GM23248 (cell line): ENCODE measurements around the gene GAD2. TPM values are rescaled to one million over a fixed set of nuclear protein-coding genes. Genes with fewer than 3 reads are reported as not detected.

Experiments
- DNase-seq: peaks from one replicate; pipeline ENCODE4 v3.0.0-alpha.2; 2015
- H2AFZ ChIP-seq: fragments of 200-600 bp; sonication (generic); 2 replicates; pipeline ENCODE4 v1.6.1; 2016; ENCODE audit warnings: antibody characterized with exemption
- H3F3A ChIP-seq: fragments of 200-600 bp; sonication (generic); 2 replicates; pipeline ENCODE4 v1.6.1; 2016; ENCODE audit warnings: mild to moderate bottlenecking, antibody characterized with exemption, mixed run types; ENCODE audit not compliant: insufficient read depth
- H3K27ac ChIP-seq: fragments of 200-600 bp; sonication (generic); 2 replicates; pipeline ENCODE4 v1.5.1; 2016; ENCODE audit warnings: mild to moderate bottlenecking
- H3K27me3 ChIP-seq: fragments of 200-600 bp; sonication (generic); replicated peaks from 2 replicates; pipeline ENCODE4 v1.6.1; 2016; ENCODE audit warnings: mild to moderate bottlenecking; ENCODE audit not compliant: insufficient read depth
- H3K36me3 ChIP-seq: fragments of 200-600 bp; sonication (generic); 2 replicates; pipeline ENCODE4 v1.6.1; 2016; ENCODE audit warnings: low read depth, mild to moderate bottlenecking
- H3K4me1 ChIP-seq: fragments of 200-600 bp; sonication (generic); 2 replicates; pipeline ENCODE4 v1.6.1; 2016; ENCODE audit warnings: mild to moderate bottlenecking; ENCODE audit not compliant: insufficient read depth
- H3K4me2 ChIP-seq: fragments of 200-600 bp; sonication (generic); one replicate; pipeline ENCODE4 v1.6.1; 2016; ENCODE audit warnings: mild to moderate bottlenecking; ENCODE audit not compliant: unreplicated experiment
- H3K4me3 ChIP-seq: fragments of 200-600 bp; sonication (generic); 2 replicates; pipeline ENCODE4 v1.5.1; 2016; ENCODE audit warnings: mild to moderate bottlenecking
- H3K79me2 ChIP-seq: fragments of 200-600 bp; sonication (generic); 2 replicates; pipeline ENCODE4 v1.6.1; 2016; ENCODE audit warnings: mild to moderate bottlenecking; ENCODE audit not compliant: insufficient read depth
- H3K9ac ChIP-seq: fragments of 200-600 bp; sonication (generic); 2 replicates; pipeline ENCODE4 v1.6.1; 2016; ENCODE audit warnings: mild to moderate bottlenecking
- H3K9me2 ChIP-seq: fragments of 200-600 bp; sonication (generic); 2 replicates; pipeline ENCODE4 v1.6.1; 2016; ENCODE audit warnings: mixed run types, mild to moderate bottlenecking, moderate library complexity; ENCODE audit not compliant: insufficient read depth
- H3K9me3 ChIP-seq: fragments of 200-600 bp; sonication (generic); one replicate; pipeline ENCODE4 v1.6.1; 2017; ENCODE audit warnings: low read depth
- H4K20me1 ChIP-seq: fragments of 200-600 bp; sonication (generic); 2 replicates; pipeline ENCODE4 v1.6.0; 2016; ENCODE audit not compliant: insufficient read depth
- EZH2 ChIP-seq: fragments of 200-600 bp; sonication (generic); IDR thresholded peaks from 2 replicates; pipeline ENCODE4 v1.6.1; 2018; ENCODE audit warnings: antibody characterized with exemption, mild to moderate bottlenecking; ENCODE audit not compliant: insufficient read depth, poor library complexity, severe bottlenecking
- EZH2phosphoT487 ChIP-seq: fragments of 200-600 bp; sonication (generic); IDR thresholded peaks from 2 replicates; pipeline ENCODE4 v1.6.1; 2018; ENCODE audit warnings: antibody characterized with exemption, moderate library complexity, mild to moderate bottlenecking, low read depth; ENCODE audit not compliant: insufficient read depth
- WGBS, 2 experiments: methylation state at CpG; one replicate each; pipeline ENCODE4 v1.1.6; 2015 to 2017; ENCODE audit warnings: low lambda C conversion rate in 2 of 2, low coverage in 1 of 2; ENCODE audit errors: missing lambda C conversion rate in 2 of 2; 5-methylcytosine and 5-hydroxymethylcytosine counted together
- in situ Hi-C: fragments of 300-500 bp; cut with MboI; formaldehyde crosslinking; loops from 2 replicates; pipeline ENCODE4 v1.15.0; 2020
- polyA plus RNA-seq: library from polyadenylated mRNA; unstranded; fragments of >200 nt; fragmentation: Nextera tagmentation; extraction: Ambion mirVana; gene quantifications from 2 replicates; pipeline ENCODE4 v1.2.1, GENCODE V29; 2016
- total RNA-seq: library from RNA; depleted of rRNA; stranded (reverse); fragments of >200 nt; shearing (Covaris generic); gene quantifications from 2 replicates; pipeline ENCODE4 v1.2.3, GENCODE V29; 2014

GAD2 gene
- total and polyA plus RNA-seq, 2 experiments from 2014 or later, result not detected

DNA sequence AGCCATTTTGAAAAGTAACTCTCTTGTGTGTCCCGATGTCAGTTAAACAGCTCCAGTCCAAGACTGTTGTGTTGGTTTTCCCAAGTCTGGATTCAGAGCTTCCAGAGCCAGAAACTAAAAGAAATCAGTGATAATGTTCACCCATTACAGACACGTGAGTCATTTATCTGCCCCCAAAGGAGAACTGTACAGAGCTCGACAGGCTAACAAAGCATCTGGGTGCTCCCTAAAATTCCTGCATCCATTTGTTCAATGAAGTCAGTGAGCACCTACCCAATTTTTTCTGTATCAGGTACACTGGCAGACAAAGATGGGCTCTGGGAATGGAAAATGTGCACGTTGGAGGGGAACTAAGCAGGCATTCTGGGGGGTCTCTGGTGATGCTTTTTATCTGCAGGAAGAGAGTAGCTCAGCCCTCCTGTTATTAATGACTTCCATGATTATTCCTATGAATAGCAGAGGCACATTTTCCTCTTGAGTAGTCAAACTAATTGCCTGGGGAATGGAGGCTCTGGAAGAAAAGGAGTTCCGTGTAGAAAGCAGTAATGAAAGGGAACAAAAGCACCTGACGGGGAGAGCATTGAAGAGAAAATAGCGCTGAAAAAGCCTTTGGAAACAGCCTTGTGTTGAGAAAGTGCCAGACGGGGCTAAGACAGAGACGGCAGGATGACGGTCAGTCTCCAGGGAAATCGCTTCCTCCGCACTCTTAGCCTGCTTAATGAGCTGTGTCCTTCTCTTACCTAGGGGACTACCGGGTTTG, 75.3 kb downstream of the GAD2 start:
- Histone ChIP-seq H4K20me1 (no peaks in the 10 kb centered on the region), H3K79me2 (no peaks in the 10 kb centered on the region), H3K4me3 (no peak overlapping the region), H3K27me3 (no peaks in the 10 kb centered on the region), H3F3A (no peaks in the 10 kb centered on the region), H3K9me3 (no peaks in the 10 kb centered on the region), H3K9me2 (no peaks in the 10 kb centered on the region), H3K27ac (no peak overlapping the region), H3K9ac (no peak overlapping the region), H3K4me1 (no peaks in the 10 kb centered on the region), H3K4me2 (no peak overlapping the region), H2AFZ (no peak overlapping the region), H3K36me3 (no peaks in the 10 kb centered on the region)
- no peak for DNase-seq
- TF ChIP-seq EZH2phosphoT487 (no peak), EZH2 (no peak)
- 28 to 32% methylated on average over 13 of the region's 13 CpGs for WGBS, 2 experiments
- in situ Hi-C loops, result no loop called here

DNA sequence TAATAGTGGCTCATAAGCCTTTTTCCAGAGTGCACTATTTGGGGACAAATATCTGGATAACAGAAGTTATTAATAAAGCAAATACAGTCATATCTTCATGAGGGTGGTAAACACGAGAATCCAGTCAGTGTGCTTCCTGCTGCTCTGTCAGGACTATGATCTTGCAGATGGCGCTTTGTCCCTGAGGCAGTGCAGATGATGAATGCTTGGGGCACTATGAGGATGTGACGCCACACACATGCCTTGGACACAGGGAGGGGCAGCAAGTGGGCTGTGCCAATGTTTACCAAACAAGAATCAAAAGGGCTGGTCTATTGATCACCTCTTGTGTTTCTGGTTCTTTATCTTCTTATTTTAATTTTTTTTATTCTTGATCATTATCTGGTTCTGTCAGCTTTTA, 79.8 kb downstream of the GAD2 start:
- no peak overlapping the region for H3K27ac ChIP-seq
- TF ChIP-seq EZH2 (no peak), EZH2phosphoT487 (no peak)
- WGBS, 2 experiments, result 8 to 9% methylated on average over 3 of the region's 3 CpGs
- H3K36me3 ChIP-seq, result no peaks in the 10 kb centered on the region
- no peaks in the 10 kb centered on the region for H3F3A ChIP-seq
- H2AFZ ChIP-seq, result no peak overlapping the region
- H4K20me1 ChIP-seq, result no peaks in the 10 kb centered on the region
- no peak overlapping the region for H3K9ac ChIP-seq
- no peak overlapping the region for H3K4me2 ChIP-seq
- no peaks in the 10 kb centered on the region; the same call in 1 of the 2 replicates for H3K27me3 ChIP-seq
- H3K9me2 ChIP-seq, result no peaks in the 10 kb centered on the region
- H3K9me3 ChIP-seq, result no peaks in the 10 kb centered on the region
- no peaks in the 10 kb centered on the region for H3K4me1 ChIP-seq
- no peaks in the 10 kb centered on the region for H3K79me2 ChIP-seq
- in situ Hi-C loops, result no loop called here
- H3K4me3 ChIP-seq, result no peak overlapping the region
- no peak for DNase-seq

DNA sequence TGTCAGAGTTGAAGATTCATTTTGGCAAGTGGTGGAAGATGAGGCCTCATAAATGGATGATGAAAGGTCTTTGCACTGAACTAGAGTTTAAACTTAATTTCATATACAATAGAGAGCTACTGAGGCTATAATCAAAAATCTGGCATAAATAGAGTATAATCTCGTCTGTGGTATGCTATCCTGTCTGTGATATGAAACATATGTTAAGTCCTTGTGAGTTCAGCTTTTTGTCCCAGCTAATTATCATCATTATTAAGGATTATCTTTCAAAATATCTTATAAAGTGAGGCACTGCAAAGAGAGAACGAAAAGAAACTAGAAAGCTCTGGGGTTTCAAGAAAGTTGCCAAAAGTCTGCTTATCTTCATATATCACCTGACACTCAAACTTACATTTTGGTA, 83.4 kb downstream of the GAD2 start:
- Histone ChIP-seq H4K20me1 (no peaks in the 10 kb centered on the region), H3K4me1 (no peaks in the 10 kb centered on the region), H3F3A (no peaks in the 10 kb centered on the region), H3K9ac (no peak overlapping the region), H3K27ac (no peak overlapping the region), H3K9me3 (no peaks in the 10 kb centered on the region), H3K4me2 (no peak overlapping the region), H3K9me2 (no peaks in the 10 kb centered on the region), H2AFZ (no peak overlapping the region), H3K4me3 (no peak overlapping the region), H3K36me3 (no peaks in the 10 kb centered on the region), H3K79me2 (no peaks in the 10 kb centered on the region), H3K27me3 (no peaks in the 10 kb centered on the region; the same call in 1 of the 2 replicates)
- in situ Hi-C loops, result no loop called here
- no peak for DNase-seq
- 1 to 11% methylated on average over 2 of the region's 2 CpGs for WGBS, 2 experiments
- TF ChIP-seq EZH2 (no peak), EZH2phosphoT487 (no peak)

GRCh38 chr10:26303366-26303765, 86.8 kb downstream of the GAD2 start:
- no peaks in the 10 kb centered on the region for H3K9me2 ChIP-seq
- no peaks in the 10 kb centered on the region for H3F3A ChIP-seq
- H2AFZ ChIP-seq, result no peak overlapping the region
- no peaks in the 10 kb centered on the region for H3K9me3 ChIP-seq
- no peak overlapping the region for H3K27ac ChIP-seq
- no peak overlapping the region for H3K4me3 ChIP-seq
- TF ChIP-seq EZH2 (no peak), EZH2phosphoT487 (no peak)
- no peak overlapping the region for H3K4me2 ChIP-seq
- DNase-seq, result no peak
- no peaks in the 10 kb centered on the region for H3K36me3 ChIP-seq
- no peaks in the 10 kb centered on the region for H3K79me2 ChIP-seq
- no peak overlapping the region for H3K9ac ChIP-seq
- in situ Hi-C loops, result no loop called here
- H4K20me1 ChIP-seq, result no peaks in the 10 kb centered on the region
- no peaks in the 10 kb centered on the region; the same call in 1 of the 2 replicates for H3K27me3 ChIP-seq
- H3K4me1 ChIP-seq, result no peaks in the 10 kb centered on the region
